GM12891 (cell line): ENCODE results near the gene ATP1A3.

Experiments used
- PAX5 ChIP-seq: IDR thresholded peaks from 2 replicates; pipeline ENCODE4 v1.6.1; 2011; ENCODE audit warnings: low read length, moderate library complexity, mild to moderate bottlenecking; ENCODE audit not compliant: insufficient read depth, severe bottlenecking
- POLR2A ChIP-seq: IDR thresholded peaks from 2 replicates; pipeline ENCODE4 v1.6.1; 2011; ENCODE audit warnings: low read depth, low read length, control low read depth
- POLR2AphosphoS5 ChIP-seq: IDR thresholded peaks from 2 replicates; pipeline ENCODE4 v1.6.1; 2011; ENCODE audit warnings: low read depth, low read length, control low read depth
- POU2F2 ChIP-seq: IDR thresholded peaks from 2 replicates; pipeline ENCODE4 v1.6.1; 2011; ENCODE audit warnings: low read depth, mild to moderate bottlenecking, control low read depth, low read length, moderate library complexity
- SPI1 ChIP-seq: IDR thresholded peaks from 2 replicates; pipeline ENCODE4 v1.6.1; 2011; ENCODE audit warnings: low read depth, low read length, control low read depth
- TAF1 ChIP-seq: IDR thresholded peaks from 2 replicates; pipeline ENCODE4 v1.6.1; 2011; ENCODE audit warnings: low read depth, low read length, control low read depth

DNA sequence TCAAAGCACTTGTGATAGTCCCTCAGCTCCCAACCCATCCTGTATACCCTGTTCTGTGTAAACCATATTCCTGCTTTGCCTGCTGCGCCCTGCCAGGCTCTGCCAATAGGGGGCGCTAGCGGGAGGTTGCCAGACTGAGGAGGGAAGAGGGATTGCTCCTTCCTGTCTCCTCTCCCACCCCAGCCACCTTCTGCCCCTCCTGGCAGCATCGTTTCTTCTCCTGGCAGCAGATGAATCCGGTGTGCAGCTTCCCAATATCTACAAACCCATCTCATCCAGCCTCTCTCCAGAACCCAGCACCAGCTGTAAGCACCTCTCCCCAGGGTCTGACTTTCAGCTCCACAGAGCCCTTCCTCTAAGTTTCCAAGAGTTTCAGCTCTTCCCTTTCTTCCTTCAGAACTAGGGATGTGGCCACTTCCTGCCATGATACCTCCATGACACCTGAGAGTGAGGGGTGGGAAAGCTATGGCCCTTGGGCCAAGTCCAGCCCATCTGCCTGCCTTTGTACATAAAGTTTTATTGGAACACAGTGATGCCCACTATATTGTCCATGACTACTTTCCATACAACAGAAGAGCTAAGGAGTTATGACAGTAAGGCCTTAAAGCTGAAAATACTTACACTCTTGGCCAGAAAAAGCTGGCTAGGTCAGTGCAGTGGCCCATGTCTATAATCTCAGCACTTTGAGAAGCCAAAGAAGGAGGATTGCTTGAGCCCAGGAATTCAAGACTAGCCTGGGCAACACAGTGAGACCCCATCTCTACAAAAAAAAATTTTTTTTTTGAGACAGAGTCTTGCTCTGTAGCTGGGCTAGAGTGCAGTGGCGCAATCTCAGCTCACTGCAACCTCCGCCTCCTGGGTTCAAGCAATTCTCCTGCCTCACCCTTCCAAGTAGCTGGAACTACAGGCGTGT, 34.5 kb upstream of the ATP1A3 start:
- TF ChIP-seq POLR2AphosphoS5 (no peak), POLR2A (no peak), PAX5 (no peak), TAF1 (no peak), POU2F2 (no peak), SPI1 (no peak)
